Ecto neural progenitor cell (in vitro differentiated cells): ENCODE measurements around the gene OPN1MW2.
"Not testable (repeated sequence)": the region's sequence is repeated elsewhere in the genome, so short reads cannot be mapped to it uniquely, and the experiment has no call there.

Experiments
- DNase-seq: peaks from one replicate; pipeline ENCODE4 v3.0.0-alpha.2; 2018; ENCODE audit warnings: low spot score

The OPN1MW2 gene

GRCh38 chrX:154269245-154269644 lies 49.7 kb downstream of the OPN1MW2 start:
- DNase-seq: not testable (repeated sequence)
